ENCODE measurements around the gene TRRAP.
"Not testable (repeated sequence)": the region's sequence is repeated elsewhere in the genome, so short reads cannot be mapped to it uniquely, and the experiment has no call there.

Gene TRRAP

DNA sequence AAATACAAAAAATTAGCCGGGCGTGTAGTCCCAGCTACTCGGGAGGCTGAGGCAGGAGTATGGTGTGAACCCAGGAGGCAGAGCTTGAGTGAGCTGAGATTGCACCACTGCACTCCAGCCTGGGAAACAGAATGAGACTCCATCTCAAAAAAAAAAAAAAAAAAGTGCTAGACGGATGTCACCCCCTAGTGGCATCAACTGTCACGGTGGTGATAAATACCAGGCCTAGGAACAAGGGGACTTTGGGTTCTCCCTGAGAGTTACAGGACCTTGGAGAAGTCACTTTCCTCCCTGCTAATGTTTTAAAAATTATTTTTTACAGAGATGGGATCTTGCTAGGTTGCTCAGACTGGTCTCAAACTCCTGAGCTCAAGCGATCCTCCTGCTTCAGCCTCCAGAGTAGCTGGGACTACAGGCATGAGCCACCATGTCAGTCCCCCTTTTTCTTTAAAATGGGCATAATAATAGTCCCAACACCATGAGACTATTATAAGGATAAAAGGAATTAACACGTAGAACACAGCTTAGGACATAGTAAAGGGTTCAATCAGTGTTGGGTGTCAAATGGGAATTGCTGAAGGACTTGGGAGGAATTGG is 5.9 kb upstream of the TRRAP start:
- TF ChIP-seq GATA1 (IDR thresholded peaks at IDR 0.05; ENCODE audit: low read depth, low read length): no peak
- no peak for TF ChIP-seq POLR2A (IDR thresholded peaks at IDR 0.05; ENCODE audit: low read length)

DNA sequence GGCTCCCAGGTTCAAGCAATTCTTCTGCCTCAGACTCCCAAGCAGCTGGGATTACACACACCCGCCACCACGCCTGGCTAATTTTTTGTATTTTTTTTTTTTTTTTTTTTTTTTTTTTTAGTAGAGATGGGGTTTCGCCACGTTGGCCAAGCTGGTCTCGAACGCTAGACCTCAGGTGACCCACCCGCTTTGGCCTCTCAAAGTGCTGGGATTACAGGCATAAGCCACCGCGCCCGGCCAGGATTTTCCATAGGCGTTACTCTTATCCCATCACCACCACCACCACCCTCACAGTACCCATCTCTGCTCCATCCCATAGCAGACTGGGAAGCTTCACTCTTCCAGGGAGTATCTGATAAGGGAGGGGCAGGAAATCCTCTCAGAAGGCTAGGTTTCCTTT is 4.7 kb upstream of the TRRAP start:
- not testable (repeated sequence) for DNase-seq

More for the DNA sequence above, 5.9 kb upstream of the TRRAP start:
- DNase-seq: peak; percentile 30 to 53

DNA sequence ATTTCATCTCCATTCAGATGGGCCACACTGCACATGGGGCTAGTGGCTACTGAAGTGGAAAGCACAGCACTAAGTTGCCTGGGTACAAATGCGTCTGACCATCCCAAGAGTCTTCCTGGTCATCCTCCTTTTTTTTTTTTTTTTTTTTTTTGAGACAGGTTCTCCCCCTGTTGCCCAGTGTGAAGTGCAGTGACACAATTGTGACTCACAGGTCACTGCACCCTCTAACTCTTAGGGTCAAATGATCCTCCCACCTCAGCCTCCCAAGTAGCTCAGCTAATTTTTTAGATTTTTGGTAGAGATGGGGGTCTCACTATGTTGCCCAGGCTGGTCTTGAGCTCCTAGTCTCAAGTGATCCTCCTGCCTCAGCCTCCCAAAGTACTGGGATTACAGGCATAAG is 3.4 kb upstream of the TRRAP start:
- TF ChIP-seq POLR2A (IDR thresholded peaks at IDR 0.05; ENCODE audit: low read length): no peak
- no peak for TF ChIP-seq GATA1 (IDR thresholded peaks at IDR 0.05; ENCODE audit: low read depth, low read length)
- no peak for DNase-seq

DNA sequence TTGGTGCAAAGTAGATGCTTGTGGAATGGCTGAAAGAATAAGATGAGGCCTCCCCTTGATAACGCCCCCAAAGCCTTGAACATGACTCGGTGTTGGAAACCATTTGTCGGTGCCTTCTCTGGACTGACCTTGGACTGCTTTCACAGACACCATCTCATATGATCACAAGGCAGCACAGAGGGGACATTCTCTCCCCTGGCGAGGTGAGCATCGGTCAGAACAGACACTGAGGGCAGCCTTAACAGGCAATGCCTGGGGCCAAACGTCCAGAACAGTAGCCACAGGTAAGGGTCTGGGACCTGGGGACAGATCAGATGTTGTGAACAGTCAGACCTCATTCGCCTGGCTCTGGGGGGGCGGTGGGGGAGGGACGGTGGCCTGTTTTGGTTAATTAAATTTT is 2.8 kb upstream of the TRRAP start:
- no peak for DNase-seq
- TF ChIP-seq GATA1 (IDR thresholded peaks at IDR 0.05; ENCODE audit: low read depth, low read length) (no peak), POLR2A (IDR thresholded peaks at IDR 0.05; ENCODE audit: low read length) (no peak)

DNA sequence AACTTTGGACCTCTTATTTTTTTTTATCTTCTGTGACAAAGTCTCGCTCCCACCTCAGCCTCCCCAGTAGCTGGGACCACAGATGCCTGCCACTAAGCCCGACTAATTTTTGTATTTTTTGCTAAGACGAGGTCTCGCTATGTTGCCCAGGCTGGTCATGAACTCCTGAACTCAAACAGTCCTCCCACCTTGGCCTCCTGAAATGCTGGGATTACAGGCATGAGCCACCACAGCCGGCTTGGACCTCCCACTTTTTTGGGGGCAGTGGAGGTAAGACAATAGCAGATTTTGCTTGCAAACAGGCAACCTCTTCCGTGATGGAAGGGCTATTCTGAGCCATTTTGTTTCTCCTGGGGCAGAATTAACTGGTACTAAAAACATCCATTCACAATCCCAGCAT is 1.2 kb upstream of the TRRAP start:
- no peak for DNase-seq
- no peak for TF ChIP-seq POLR2A (IDR thresholded peaks at IDR 0.05; ENCODE audit: low read length)

DNA sequence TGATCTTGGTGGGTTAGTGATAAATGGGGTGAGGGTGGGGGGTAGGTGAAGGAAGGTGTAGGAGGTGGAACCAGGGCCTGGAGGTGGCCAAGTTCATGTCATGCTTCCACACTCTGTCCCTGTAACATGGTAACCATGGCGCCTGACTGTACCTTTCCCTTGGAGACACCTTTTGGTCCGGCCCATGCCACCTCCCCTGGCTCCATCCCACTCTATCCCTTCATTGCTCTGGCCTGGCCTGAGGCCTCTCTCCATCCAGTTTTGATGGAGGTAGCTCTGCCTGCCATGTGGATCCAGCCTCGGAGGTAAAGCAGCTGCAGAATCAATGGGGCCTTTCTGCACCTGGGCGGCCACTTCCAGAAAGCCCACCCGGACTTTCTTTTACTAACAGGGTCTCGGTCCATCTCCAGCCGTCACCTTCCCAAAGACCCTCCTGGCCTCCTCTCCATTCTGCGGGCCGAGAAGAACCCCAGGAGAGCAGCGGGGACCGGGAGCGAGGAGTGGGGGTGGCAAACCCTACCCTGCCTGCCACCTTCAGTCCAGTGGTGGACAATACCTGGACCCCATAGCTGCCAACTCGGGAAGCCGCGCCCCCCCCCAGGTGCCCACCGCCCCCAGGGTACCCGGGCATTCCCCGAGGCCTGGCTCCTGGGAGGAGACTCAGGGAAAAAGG is 504 bp upstream of the TRRAP start:
- TF ChIP-seq GATA1 (IDR thresholded peaks at IDR 0.05; ENCODE audit: low read depth, low read length) (no peak), POLR2A (IDR thresholded peaks at IDR 0.05; ENCODE audit: low read length) (no peak)
- no peak for DNase-seq

DNA sequence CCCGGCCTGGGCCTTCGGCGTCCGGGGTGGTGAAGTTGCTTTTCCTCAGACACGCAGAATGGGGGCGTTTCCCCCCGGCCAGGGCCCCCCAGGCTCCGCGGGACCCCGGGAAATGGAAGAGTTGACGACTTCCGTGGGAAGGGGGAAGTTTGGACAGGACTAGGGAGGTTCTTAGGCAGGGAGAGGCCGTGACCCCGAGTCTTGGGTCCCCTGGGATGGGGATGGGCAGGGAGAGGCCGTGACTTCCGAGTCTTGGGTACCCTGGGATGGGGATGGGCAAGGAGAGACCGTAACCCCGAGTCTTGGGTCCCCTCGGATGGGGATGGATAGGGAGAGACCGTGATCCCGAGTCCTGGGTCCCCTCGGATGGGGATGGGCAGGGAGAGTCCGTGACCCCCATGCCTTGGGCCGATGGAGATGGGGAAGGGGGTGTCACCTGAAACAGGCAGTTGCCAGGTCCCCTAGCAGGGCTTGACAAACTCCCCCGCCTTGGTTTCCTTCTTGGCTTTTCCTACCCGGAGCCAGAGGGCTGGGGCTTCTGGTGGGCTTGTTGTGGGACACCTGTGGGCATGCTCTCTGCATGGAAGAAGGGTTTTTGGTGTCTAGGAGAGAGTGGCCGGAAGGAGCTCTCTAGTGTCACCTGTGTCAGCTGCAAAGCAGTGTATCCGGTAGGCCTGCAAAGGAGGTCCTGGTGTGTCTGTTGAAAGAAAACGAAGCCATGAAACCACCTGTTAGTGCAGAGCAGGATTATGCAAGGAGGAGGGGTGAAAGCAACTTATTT is 1.1 kb downstream of the TRRAP start:
- no peak for TF ChIP-seq POLR2A (IDR thresholded peaks at IDR 0.05; ENCODE audit: low read length)
- no peak for TF ChIP-seq GATA1 (IDR thresholded peaks at IDR 0.05; ENCODE audit: low read depth, low read length)
- DNase-seq: peak; percentile 50 to 57

DNA sequence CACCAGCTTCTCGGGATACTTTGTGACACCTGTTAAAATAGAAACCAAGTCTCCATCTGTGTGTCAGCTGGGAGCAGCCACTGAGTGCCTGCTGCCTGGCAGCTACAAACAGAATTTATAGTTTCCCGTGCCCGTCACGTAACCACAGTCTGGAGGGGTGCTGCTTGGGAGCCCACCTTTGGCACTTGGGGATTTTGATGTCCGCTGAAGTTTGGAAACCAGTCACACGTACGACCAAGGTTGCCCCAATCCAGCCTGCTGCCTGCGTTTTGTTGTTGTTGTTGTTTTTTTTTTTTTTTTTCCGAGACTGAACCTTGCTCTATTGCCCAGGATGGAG is 1.6 kb downstream of the TRRAP start:
- DNase-seq: no peak
- TF ChIP-seq GATA1 (IDR thresholded peaks at IDR 0.05; ENCODE audit: low read depth, low read length): no peak
- TF ChIP-seq POLR2A (IDR thresholded peaks at IDR 0.05; ENCODE audit: low read length): no peak

DNA sequence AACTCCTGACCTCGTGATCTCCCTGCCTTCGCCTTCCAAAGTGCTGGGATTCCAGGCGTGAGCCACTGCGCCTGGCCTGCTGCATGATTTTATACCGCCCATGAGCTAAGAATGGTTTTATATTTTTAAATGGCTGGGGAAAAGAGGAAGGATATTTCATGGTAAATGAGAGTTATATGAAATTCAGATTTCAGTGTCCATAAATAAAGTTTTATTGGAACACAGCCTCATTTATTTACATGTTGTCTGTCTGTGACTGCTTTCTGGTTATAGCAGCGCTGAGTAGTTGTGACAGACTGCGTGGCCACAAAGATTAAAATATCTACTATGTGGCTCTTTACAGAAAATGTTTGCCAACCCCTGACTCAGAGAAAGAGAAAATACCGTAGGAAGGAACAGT is 2.2 kb downstream of the TRRAP start:
- TF ChIP-seq POLR2A (IDR thresholded peaks at IDR 0.05; ENCODE audit: low read length) (no peak), GATA1 (IDR thresholded peaks at IDR 0.05; ENCODE audit: low read depth, low read length) (no peak)
- no peak for DNase-seq

DNA sequence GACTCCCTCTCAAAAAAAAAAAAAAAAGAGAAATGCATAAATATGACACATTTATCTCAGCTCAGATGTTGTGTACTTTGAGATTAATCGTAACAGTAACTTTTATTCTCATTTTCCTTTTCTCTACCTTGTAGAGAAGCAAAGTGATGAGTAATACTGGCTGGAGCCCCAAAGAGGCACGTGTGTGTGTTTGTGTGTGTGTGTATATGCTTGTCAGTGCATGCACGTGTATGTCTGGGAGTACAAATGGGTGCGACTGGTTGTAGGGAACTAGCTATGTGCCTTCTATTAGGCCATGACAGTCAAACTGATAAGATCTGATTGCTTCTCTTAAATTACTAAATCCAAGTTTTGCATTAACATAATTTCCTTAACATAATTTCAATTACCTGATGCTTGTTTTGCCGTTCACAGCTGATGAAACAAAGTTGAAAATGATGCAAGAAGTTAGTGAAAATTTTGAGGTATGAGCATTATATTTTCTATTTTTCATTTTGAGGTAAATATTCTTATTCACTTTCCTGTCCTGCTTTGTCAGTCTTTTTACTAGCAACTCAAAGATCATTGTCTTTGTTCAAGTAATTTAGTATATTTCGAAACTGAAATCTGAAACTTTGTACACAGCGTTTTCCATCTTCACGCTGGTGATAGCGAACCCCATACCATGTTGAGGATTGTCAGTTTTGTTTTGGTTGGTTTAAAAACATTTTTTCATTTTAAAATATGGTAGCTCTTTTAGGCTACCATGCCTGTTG is 3.4 kb downstream of the TRRAP start:
- TF ChIP-seq POLR2A (IDR thresholded peaks at IDR 0.05; ENCODE audit: low read length): no peak
- DNase-seq: no peak

DNA sequence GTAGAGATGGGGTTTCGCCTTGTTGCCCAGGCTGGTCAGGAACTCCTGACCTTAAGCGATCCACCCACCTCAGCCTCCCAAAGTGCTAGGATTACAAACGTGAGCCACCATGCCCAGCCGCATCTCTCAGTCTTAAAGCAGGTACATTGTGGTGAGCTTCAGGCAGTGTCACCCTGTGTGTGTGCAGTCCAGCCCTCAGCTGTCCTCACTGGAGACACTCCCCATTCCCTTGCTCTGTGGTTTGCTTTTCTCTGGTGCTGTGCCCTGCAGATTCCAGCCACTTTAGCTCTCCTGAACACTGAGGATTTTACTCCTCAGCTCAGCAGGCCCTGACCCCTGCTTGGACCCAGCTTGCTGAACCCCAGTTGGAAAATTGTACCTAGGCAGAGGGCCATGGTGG is 6.1 kb downstream of the TRRAP start:
- TF ChIP-seq POLR2A (IDR thresholded peaks at IDR 0.05; ENCODE audit: low read length): no peak
- no peak for TF ChIP-seq GATA1 (IDR thresholded peaks at IDR 0.05; ENCODE audit: low read depth, low read length)

DNA sequence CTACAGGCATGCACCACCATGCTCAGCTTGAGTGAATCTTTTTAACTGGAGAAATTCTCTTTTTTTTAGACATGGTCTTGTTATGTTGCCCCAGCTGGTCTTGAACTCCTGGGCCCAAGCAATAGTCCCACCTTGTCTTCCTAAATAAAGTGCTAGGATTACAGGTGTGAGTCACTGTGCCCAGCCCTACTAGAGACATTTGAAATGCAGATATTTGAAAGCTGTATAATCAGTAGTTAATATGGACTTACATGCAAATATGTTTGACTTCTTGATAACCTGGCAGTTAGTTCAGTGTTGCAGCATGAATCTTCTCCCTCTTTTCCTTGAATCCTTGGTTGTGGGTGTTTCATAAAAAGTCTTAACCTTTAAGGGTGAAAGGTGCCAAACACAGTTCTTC is 8.7 kb downstream of the TRRAP start:
- no peak for DNase-seq
- TF ChIP-seq GATA1 (IDR thresholded peaks at IDR 0.05; ENCODE audit: low read depth, low read length) (no peak), POLR2A (IDR thresholded peaks at IDR 0.05; ENCODE audit: low read length) (no peak)

More for the DNA sequence above, 6.1 kb downstream of the TRRAP start:
- DNase-seq: no peak

DNA sequence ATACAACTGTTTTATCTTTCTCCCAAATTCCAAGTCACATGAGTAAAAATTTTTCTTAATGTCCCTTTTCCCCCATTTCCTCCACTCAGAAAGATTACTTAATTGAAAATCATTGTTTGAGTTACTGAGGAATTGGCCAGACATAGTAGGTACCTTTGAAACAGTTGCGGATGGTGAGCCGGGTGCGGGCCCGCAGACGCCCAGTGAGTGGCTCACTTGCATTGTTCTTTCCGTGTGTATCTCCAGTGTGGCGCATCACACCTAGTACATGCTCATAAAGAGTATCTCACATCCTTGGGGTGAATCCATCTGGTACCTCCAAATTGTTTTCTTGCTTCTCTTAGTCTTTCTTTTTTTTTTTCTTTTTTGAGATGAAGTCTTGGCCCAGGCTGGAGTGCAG is 14.3 kb downstream of the TRRAP start:
- no peak for DNase-seq
- TF ChIP-seq GATA1 (IDR thresholded peaks at IDR 0.05; ENCODE audit: low read depth, low read length): no peak
- TF ChIP-seq POLR2A (IDR thresholded peaks at IDR 0.05; ENCODE audit: low read length): no peak

DNA sequence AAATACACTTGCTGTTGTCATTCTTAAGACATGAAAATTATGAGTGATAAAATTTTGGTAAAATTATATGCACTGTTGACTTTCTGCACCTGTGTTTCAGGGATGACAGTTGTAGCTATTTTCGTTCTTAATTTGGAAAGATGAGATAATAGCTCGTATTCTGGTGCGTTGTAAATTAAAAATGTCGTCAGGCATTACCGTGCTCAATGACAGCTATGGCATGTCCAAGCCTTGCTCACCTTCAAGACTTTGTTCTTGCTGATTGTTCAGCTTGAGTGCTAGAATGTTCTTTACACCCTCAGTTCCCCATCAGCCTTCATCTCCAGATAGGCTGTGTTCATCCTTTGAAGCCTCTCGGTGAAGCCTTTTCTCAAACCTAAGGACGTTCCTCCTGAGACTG is 21.5 kb downstream of the TRRAP start:
- DNase-seq: no peak
- TF ChIP-seq POLR2A (IDR thresholded peaks at IDR 0.05; ENCODE audit: low read length) (no peak), GATA1 (IDR thresholded peaks at IDR 0.05; ENCODE audit: low read depth, low read length) (no peak)

All from erythroblast (primary cell).